Left hindlimb (tissue), 1 donor: ENCODE data around the gene SLC6A7.
"Not testable (repeated sequence)": the region's sequence is repeated elsewhere in the genome, so short reads cannot be mapped to it uniquely, and the experiment has no call there.

ENCODE experiments used
- DNase-seq: peaks from one replicate; pipeline ENCODE4 v3.0.0-alpha.2; 2018

Gene SLC6A7

DNA sequence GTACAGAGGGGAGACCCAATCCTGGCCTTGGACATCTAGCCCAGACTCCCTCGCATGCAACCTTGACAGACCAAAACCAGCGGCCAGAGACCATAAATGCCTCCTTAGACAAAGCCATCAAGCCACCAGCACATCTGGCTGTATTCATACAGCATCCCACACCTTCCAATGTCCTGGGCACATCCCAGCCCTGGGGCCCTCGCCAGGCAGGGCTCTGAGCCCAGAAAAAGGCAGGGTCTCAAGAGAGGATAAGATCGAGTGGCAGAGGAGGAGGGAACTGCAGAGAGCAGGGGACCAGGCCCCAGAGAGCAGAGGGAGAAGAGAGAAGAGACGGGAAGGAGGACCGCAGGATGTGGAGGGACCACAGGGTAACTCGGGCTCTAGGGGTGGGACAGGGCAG is 54.3 kb downstream of the SLC6A7 start:
- DNase-seq: no peak

DNA sequence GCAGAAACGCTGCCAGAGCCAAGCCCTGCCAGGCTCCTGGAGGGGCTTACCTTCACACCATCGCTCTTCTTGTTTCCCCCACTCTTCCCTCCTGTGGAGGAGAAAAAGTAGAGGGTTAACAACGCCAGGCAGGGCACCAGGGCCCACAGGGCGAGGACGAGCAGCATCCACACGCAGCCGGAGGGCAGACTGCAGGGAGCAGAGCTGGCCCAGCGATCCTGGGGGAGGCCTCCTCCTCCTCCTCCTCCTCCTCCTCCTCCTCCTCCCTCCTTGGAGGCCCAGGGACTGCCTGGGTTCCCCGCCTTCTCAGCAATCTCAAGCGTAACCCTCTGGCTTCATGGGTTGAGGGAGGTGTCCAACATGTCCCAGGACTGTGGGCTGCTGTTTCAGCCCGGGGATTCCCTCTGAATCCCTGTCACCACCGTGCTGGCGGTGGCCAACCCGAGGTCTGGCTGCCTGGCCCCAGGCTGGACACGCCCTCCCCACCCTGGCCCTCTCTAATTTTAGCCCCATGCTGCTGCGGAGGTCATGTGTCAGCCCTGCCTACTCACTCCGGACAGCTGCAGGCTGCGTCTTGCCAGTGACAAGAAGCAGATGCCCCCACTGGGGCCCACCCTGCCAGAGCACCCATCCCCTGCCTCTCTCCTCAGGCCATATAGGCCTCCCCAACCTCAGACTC is 55.4 kb downstream of the SLC6A7 start:
- peak; percentile 73 for DNase-seq

DNA sequence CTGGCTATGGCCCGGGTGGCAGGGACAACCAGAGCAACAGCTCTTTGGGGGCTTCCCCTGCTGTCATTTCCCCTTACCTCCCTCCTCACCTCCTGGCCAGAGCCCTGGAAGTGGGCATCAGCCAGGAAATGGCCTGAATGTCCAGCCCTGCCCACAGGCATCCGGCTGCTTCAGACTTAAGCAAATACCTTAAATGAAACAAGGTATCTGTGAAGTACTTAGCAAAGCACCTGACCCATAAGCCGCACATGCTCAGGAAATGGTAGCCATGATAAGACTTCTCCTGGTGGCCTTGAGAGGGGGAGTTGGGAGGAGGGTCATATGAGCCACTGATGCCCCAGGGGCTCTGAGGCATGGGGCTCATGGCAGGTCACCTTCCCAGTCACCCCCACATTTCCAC is 55.9 kb downstream of the SLC6A7 start:
- no peak for DNase-seq

DNA sequence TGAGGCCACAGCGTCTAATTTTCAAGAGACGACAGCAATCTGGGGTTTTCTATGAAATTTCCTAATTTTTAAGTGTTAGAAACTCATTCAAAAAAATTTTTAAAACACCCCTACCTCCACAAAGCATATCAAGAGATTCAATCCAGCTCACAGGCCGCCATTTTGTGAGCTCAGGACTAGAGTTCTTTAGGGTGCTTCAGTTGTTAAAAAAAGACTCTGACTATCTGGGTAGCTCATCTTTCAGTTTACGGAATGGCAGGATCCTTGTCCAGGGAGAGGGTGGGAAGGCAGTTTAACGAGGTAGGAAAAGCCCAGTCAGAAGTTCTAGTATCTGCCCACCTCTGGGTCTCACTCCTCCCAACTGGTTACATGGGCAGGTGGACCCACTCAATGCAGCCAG is 56.6 kb downstream of the SLC6A7 start:
- no peak for DNase-seq

DNA sequence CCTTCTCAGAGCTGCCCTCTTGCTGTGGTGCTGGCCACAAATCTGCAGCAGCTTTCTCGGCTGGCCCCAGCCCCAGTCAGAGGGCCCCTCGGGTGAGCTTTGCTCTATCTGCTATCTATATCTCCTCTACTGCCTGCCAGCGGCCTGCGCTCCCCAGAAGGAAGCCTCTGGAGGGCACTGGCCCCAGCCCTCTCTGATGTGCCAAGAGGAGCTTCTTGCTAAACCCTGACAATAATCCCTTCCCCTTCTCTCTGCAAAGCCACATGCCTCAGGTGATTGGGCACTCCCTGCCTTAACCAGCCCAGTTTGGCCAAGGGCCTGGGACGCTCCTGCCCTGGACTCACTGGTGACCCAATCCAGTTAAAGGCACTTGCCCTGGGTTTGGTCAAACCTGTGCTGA is 57.0 kb downstream of the SLC6A7 start:
- DNase-seq: no peak

DNA sequence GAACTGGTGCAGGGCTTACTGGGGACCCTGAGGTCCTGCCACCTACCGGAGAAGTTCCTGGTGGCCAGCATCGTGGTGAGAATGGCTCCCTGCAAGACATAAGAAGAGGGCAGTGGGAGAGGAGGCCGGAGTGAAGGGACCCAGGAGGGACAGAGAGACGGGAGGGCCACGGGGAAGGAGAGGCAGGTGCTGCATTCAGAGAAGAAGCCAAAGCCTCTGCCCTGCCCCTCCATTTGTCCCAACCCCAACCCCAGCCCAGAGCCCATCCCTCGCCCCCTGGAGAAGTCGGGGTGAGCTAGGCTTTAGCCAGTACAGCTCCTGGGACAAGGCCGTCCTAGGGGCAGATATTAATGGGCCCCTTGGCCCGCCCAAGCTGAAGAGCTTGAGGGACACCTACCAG is 57.9 kb downstream of the SLC6A7 start:
- no peak for DNase-seq

DNA sequence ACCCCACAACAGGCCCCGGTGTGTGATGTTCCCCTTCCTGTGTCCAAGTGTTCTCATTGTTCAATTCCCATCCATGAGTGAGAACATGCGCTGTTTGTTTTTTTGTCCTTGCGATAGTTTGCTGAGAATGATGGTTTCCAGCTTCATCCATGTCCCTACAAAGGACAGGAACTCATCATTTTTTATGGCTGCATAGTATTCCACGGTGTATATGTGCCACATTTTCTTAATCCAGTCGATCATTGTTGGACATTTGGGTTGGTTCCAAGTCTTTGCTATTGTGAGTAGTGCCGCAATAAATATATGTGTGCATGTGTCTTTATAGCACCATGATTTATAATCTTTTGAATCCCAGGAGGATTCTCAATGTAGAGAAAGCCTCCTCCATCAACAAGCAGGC is 58.6 kb downstream of the SLC6A7 start:
- not testable (repeated sequence) for DNase-seq

DNA sequence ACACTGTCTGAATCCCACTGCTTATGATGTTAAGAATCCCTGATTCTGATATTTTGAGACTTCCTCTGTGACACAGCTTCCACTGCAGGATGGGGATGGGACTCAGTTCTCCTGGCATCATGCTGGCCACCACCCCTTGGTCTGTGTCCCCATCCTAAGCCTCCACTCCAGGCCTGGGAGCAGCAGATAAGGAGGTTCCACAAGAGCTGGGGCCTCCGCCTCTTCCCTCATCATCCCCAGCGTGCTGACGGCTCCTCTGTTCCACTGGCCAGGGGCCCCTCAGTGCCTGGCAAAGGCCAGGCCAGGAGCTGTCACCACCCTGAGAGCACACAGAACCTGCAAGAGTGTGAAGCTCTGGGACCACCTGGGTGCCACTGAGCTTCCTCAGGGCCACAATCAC is 59.1 kb downstream of the SLC6A7 start:
- DNase-seq: no peak

DNA sequence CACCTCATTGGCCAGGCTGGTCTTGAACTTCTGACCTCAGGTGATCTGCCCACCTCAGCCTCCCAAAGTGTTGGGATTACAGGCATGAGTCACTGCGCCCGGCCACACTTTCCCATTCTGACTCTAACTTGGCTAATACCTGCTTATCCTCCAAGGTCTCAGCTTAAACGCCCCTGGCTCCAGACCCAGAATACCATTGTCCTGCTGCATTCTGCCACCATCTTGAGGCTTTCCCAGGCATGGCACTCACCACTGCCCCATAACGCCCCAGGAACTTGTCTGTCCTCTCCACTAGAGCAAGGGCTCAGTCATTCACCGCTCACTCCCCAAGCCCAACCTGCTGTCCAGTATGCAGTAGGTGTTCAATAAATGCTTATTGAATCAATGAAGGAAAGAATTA is 59.9 kb downstream of the SLC6A7 start:
- DNase-seq: no peak

DNA sequence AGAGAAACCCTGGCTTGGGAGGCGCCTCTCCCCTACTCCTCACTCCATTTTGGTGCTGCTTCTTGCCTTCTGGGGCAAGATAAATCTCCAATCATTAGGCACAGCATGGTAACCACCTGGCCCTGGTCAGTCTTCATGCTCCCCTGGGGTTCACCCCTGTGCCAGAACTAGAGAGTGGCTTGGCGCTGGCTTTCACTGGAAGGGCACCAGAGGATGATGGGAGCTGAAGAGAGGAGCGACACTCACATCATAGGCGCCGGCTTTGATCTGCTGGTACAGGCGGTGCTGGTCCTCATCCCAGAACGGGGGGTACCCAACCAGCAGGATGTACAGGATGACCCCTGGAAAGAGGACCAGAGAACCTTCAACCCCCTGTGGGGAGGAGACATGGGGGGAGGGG is 61.6 kb downstream of the SLC6A7 start:
- DNase-seq: no peak

DNA sequence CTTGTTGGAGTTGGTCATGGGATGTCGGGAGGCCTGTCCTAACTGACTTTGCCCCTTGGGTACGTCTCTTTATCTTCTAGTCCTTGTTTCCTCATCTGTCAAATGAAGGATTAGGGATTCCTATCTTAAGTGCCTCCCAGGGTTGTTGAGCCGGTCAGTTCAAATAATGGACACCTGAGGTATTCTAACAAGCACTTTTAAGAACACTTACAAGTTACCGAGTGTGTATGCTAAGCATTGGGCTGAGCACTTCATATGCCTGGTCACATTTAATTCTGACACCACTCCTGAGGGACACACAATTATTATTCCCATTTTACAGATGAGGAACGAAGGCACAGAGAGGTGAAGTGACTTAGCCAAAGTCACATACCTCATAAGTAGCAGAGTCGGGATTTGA is 62.6 kb downstream of the SLC6A7 start:
- no peak for DNase-seq

DNA sequence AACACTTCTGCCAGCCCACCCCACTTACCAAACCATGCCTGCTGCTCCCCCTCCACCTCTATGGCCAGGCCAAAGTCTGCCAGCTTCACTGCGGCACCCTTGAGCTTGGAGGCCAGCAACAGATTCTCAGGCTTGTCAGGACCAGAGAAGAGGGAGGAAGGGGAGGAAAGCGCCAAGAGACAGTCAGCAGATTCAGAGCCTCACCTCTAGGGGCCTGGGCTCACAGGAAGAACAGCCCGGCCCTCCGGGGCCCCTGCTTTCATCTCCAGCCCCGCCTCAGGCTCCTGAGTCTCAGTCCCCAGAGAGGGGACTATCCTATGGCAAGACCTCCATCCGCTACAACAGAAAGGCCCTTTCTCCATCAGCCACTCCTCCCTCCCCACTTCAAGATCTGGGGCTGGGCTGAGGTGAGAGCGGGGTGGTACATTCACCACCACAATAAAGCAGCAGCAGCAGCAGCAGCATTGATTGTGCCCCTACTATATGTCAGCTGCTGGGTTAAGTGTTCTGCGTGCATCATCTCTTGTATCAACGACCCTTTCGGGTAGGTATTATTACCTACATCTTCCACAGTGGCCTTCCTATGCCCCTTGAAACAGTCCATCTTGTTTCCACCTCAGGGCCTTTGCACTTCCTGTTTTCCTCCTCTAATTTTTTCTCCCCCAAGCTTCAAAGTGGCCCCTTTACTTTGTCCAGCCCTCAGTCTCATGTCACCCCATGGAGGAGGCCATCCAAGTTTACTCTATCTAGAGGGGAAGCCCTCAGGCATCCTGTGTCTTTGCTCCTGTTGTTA is 63.8 kb downstream of the SLC6A7 start:
- no peak for DNase-seq

DNA sequence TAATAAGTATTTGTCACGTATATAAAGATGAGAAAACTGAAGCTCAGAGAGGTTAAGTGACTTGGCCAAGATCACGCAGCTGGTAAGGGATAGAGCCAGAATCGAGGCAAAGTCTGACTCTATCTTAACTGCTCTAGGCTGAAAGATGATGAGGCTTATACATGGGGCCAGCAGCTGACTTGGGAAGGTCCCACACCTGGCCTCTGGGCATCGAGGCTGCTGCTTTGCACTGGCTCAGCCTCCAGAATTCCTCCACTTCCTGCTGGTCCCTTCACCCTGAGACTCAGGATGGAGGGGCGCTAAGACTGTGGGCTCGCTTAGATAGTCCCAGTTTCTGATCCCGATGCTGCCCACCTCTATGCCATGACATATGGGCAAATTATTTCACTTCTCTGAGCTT is 64.5 kb downstream of the SLC6A7 start:
- DNase-seq: no peak

DNA sequence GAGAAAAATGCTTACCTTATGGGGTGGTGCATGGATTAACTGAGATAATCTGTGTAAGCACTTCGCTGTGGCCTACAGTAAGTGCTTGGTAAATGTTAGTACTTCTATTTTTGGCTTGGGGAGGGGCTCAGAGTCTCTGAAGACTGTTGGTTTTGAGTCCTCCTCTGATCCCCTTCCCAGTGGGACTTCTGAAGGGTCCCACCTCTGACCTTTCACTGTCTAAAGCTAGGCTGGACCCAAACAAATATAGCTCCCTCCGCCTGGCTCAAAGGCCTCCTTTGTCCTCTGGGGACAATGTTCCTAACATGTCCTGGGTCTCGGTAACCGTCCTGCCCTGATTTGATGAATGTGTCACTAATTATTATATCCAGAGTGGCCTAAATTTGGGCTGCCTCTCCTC is 64.9 kb downstream of the SLC6A7 start:
- DNase-seq: no peak

DNA sequence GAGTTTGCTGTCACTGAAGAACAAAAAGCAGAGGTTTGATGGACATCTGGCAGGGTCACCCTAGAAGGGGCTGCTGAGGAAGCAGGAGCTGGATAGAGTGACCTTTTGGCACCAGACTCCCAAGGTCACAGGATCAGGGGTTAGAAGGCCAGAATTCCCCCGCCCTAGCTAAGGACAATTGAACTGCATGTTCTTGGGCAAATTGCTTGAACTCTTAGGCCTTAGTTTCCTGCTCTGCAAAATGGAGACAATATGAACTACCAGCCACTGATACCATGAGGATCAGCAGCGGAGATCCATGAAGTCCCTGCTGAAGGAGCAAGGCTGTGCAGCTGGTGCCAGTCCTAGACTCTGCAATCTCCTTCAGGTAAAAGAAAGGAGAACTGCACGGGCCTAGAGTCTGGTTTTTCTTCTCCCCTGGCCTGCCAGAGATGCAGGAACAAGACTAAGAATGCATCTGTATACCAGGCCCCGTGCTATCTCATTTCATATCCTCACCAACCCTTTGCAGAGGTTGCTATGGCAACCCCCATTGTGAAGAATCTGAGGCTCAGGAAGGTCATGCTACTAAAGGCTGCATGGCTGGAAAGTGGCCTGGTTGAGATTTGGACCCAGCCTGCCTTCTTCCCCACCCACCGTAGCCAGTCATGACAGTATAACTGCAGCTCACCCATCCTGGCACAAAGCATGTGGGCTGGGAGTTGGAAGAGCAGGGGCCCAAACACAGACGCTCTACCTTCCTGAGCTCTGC is 66.0 kb downstream of the SLC6A7 start:
- no peak for DNase-seq

DNA sequence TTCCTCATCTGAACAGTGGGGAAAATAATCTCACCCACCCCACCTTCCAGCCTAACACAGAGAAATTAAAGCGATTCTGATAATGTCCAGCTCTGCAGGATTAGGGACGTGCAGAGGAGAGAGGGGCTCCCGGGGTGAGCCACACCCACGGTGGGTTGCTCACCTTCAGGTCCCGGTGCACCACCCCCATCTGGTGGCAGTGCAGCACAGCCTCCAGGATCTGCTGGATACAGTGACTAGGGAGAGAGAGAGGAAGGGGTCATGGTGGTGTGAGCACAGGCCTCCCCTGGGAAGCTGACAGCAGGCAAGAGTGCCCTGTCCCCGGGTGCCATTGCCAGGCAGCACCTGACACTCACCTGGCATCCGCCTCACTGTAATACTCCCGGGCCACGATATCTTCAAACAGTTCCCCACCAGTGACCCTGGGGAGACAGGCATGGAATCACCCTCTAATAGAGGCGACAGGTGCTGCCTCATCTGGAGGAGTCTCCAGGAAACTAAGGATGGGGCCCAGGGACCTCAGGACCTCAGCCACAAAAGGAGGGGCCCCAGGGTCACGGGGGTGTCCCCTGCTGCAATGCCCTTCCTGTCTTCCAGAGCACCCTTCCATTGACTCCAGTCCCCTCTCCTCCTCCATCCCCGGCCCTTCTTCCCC is 66.7 kb downstream of the SLC6A7 start:
- DNase-seq: no peak

DNA sequence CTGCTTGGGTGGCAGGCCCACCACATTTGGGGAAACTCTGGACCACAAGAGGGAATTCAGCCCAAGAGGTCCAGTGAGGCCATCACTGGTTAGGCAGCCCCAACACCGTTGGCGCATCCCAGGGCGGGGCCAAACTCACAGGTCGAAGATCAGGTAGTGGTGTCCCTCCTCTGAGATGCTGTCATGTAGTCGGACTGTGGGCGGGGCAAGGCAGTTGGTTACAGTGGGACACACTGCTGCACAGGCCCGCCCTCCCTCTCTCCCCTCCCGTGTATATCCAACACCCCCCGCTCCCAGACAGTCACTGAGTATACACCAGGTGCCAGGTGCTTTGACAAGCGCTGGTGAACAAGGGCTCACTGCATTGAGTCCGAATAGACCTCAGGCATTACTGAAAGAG is 67.6 kb downstream of the SLC6A7 start:
- DNase-seq: no peak

DNA sequence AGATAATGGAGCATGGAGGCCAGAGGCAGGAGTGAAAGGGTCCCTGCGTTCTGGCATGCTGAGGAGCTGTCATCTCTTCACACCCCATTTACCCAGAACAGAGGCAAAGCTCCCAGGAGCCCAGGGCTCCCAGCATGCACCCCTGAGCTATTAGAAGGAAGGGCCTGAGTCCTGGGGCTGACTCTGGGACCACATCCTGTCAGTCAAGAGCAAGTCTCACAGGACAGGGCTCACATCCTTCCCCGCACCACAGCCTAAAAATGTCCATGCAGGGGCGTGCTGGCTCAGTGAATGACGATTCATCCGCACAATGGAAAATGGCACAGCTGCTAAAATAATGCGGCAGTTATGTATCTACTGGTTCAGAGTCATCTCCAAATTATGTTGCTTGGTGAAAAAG is 68.3 kb downstream of the SLC6A7 start:
- DNase-seq: peak; percentile 64
